Caco-2 (cell line): ENCODE measurements around the gene PDE7B. TPM values are rescaled to one million over a fixed set of nuclear protein-coding genes. Genes with fewer than 3 reads are reported as not detected.

ENCODE experiments used
- BruUV-seq: library from RNA; stranded (reverse); fragments of 400-500 nt; replicated peaks from 2 replicates; lab custom pipeline; 2021; lab: Mats Ljungman, UMichigan
- CTCF ChIA-PET: fragments of 300-600 bp; sonication (Branson Sonifier 250); formaldehyde crosslinking; loops from one replicate; lab custom pipeline; 2022; ENCODE audit warnings: antibody characterized with exemption; lab: Charles Lee
- POLR2A ChIA-PET: fragments of 300-600 bp; sonication (Branson Sonifier 250); formaldehyde crosslinking; loops from one replicate; lab custom pipeline; 2022; ENCODE audit warnings: antibody characterized with exemption; lab: Charles Lee
- DNase-seq, 2 experiments: peaks; one replicate each; pipeline versions ENCODE4 v3.0.0 to v3.0.0-alpha.2; 2020 to 2022
- H3K27me3 ChIP-seq: replicated peaks from 2 replicates; pipeline ENCODE4 v1.6.0; 2011; ENCODE audit warnings: low read length; ENCODE audit not compliant: control insufficient read depth, insufficient read depth
- H3K36me3 ChIP-seq: 2 replicates; pipeline ENCODE4 v1.5.1; 2011; ENCODE audit warnings: low read length; ENCODE audit not compliant: control insufficient read depth, insufficient read depth
- H3K4me1 ChIP-seq: fragments of 250-450 bp; sonication (Bioruptor Pico); 2 replicates; pipeline ENCODE4 v1.5.1; 2020; ENCODE audit warnings: mild to moderate bottlenecking
- H3K4me3 ChIP-seq: 2 replicates; pipeline ENCODE4 v1.5.1; 2011; ENCODE audit warnings: low read depth, mild to moderate bottlenecking, control low read depth, low read length
- H3K9me3 ChIP-seq: fragments of 250-450 bp; sonication (Bioruptor Pico); 2 replicates; pipeline ENCODE4 v1.5.1; 2020; ENCODE audit warnings: mild to moderate bottlenecking, moderate library complexity
- H3K27ac Mint-ChIP-seq: one replicate; pipeline ENCODE4 v1.8.0; 2022; ENCODE audit warnings: mixed read lengths; ENCODE audit not compliant: unreplicated experiment
- H3K27me3 Mint-ChIP-seq: one replicate; pipeline ENCODE4 v1.8.0; 2022; ENCODE audit warnings: mixed read lengths; ENCODE audit not compliant: insufficient read depth, unreplicated experiment
- H3K36me3 Mint-ChIP-seq: one replicate; pipeline ENCODE4 v1.8.0; 2022; ENCODE audit warnings: mild to moderate bottlenecking, mixed read lengths; ENCODE audit not compliant: insufficient read depth, unreplicated experiment
- H3K4me1 Mint-ChIP-seq: one replicate; pipeline ENCODE4 v1.8.0; 2022; ENCODE audit warnings: low read depth, mixed read lengths; ENCODE audit not compliant: unreplicated experiment
- H3K4me3 Mint-ChIP-seq: one replicate; pipeline ENCODE4 v1.8.0; 2022; ENCODE audit warnings: mild to moderate bottlenecking, moderate library complexity, mixed read lengths; ENCODE audit not compliant: unreplicated experiment
- H3K9me3 Mint-ChIP-seq: one replicate; pipeline ENCODE4 v1.8.0; 2022; ENCODE audit warnings: mixed read lengths; ENCODE audit not compliant: unreplicated experiment
- intact Hi-C: fragments of 100-400 bp; cut with micrococcal nuclease; formaldehyde crosslinking; loops from one replicate; pipeline ENCODE4 v1.10.0; 2022; ENCODE audit not compliant: unreplicated experiment
- total RNA-seq: library from RNA; stranded (reverse); gene quantifications from 2 replicates; pipeline ENCODE4 v1.2.3, GENCODE V29; 2022
- TF ChIP-seq, protein P1 (sequence below), 2 experiments: fragments of 200-600 bp in 1 of 2; IDR thresholded peaks; 1 replicate in 1 of 2; 2 replicates in 1 of 2; pipeline versions ENCODE4 v1.5.1 to v1.8.0; 2011 to 2022; ENCODE audit warnings: antibody characterized with exemption in 1 of 2, control low read depth in 1 of 2, inconsistent platforms in 1 of 2, low read depth in 1 of 2, low read length in 1 of 2, mild to moderate bottlenecking in 1 of 2, moderate library complexity in 1 of 2; ENCODE audit not compliant: insufficient read depth in 1 of 2, severe bottlenecking in 1 of 2, unreplicated experiment in 1 of 2

PDE7B gene
- total RNA-seq, 1 experiment from 2014 or later: not detected

GRCh38 chr6:136079701-136080565 lies 228.4 kb downstream of the PDE7B start:
- Mint-ChIP-seq H3K4me3 (no peak overlapping the region), H3K4me1 (no peaks in the 10 kb centered on the region), H3K27ac (no peak overlapping the region), H3K9me3 (no peaks in the 10 kb centered on the region), H3K27me3 (no peaks in the 10 kb centered on the region), H3K36me3 (no peaks in the 10 kb centered on the region)
- no peak for DNase-seq
- Histone ChIP-seq H3K4me1 (no peaks in the 10 kb centered on the region), H3K27me3 (no peaks in the 10 kb centered on the region), H3K36me3 (no peaks in the 10 kb centered on the region), H3K4me3 (no peak overlapping the region), H3K9me3 (no peaks in the 10 kb centered on the region)
- ChIA-PET POLR2A (no interaction called here), CTCF (no interaction called here)
- TF ChIP-seq, protein P1, sequence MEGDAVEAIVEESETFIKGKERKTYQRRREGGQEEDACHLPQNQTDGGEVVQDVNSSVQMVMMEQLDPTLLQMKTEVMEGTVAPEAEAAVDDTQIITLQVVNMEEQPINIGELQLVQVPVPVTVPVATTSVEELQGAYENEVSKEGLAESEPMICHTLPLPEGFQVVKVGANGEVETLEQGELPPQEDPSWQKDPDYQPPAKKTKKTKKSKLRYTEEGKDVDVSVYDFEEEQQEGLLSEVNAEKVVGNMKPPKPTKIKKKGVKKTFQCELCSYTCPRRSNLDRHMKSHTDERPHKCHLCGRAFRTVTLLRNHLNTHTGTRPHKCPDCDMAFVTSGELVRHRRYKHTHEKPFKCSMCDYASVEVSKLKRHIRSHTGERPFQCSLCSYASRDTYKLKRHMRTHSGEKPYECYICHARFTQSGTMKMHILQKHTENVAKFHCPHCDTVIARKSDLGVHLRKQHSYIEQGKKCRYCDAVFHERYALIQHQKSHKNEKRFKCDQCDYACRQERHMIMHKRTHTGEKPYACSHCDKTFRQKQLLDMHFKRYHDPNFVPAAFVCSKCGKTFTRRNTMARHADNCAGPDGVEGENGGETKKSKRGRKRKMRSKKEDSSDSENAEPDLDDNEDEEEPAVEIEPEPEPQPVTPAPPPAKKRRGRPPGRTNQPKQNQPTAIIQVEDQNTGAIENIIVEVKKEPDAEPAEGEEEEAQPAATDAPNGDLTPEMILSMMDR (IDR thresholded peaks at IDR 0.05; ENCODE audit: insufficient read depth in 1 of 2, low read depth in 1 of 2, low read length in 1 of 2, severe bottlenecking in 1 of 2, unreplicated experiment in 1 of 2): no peak
- no TSS peak for BruUV-seq
- intact Hi-C loops: no loop called here

GRCh38 chr6:136083540-136083939 lies 232.0 kb downstream of the PDE7B start:
- no peak overlapping the region for H3K4me3 ChIP-seq
- BruUV-seq: no TSS peak
- H3K9me3 ChIP-seq: no peaks in the 10 kb centered on the region
- no peak for DNase-seq
- H3K36me3 ChIP-seq: no peaks in the 10 kb centered on the region
- no peak overlapping the region for H3K4me3 Mint-ChIP-seq
- H3K27me3 Mint-ChIP-seq: no peaks in the 10 kb centered on the region
- no peaks in the 10 kb centered on the region for H3K27me3 ChIP-seq
- H3K4me1 ChIP-seq: no peaks in the 10 kb centered on the region
- ChIA-PET CTCF (no interaction called here), POLR2A (no interaction called here)
- H3K4me1 Mint-ChIP-seq: no peaks in the 10 kb centered on the region
- TF ChIP-seq, protein P1 (IDR thresholded peaks at IDR 0.05; ENCODE audit: insufficient read depth in 1 of 2, low read depth in 1 of 2, low read length in 1 of 2, severe bottlenecking in 1 of 2, unreplicated experiment in 1 of 2): no peak
- intact Hi-C loops: no loop called here
- H3K36me3 Mint-ChIP-seq: no peaks in the 10 kb centered on the region
- no peak overlapping the region for H3K27ac Mint-ChIP-seq
- no peaks in the 10 kb centered on the region for H3K9me3 Mint-ChIP-seq

GRCh38 chr6:136084403-136084802 lies 232.9 kb downstream of the PDE7B start:
- no peaks in the 10 kb centered on the region for H3K36me3 Mint-ChIP-seq
- CTCF ChIA-PET: no interaction called here
- no peaks in the 10 kb centered on the region for H3K4me1 Mint-ChIP-seq
- Histone ChIP-seq H3K9me3 (no peaks in the 10 kb centered on the region), H3K4me3 (no peak overlapping the region), H3K36me3 (no peaks in the 10 kb centered on the region), H3K4me1 (no peaks in the 10 kb centered on the region), H3K27me3 (no peaks in the 10 kb centered on the region)
- H3K4me3 Mint-ChIP-seq: no peak overlapping the region
- TF ChIP-seq, protein P1 (IDR thresholded peaks at IDR 0.05; ENCODE audit: insufficient read depth in 1 of 2, low read depth in 1 of 2, low read length in 1 of 2, severe bottlenecking in 1 of 2, unreplicated experiment in 1 of 2): no peak
- no peak overlapping the region for H3K27ac Mint-ChIP-seq
- no peak for DNase-seq
- POLR2A ChIA-PET: no interaction called here
- H3K9me3 Mint-ChIP-seq: no peaks in the 10 kb centered on the region
- BruUV-seq: no TSS peak
- intact Hi-C loops: no loop called here
- no peaks in the 10 kb centered on the region for H3K27me3 Mint-ChIP-seq
